Chondrocyte (in vitro differentiated cells): ENCODE data around the gene POU5F1. TPM values are rescaled to one million over a fixed set of nuclear protein-coding genes. Genes with fewer than 3 reads are reported as not detected.
"Not testable (repeated sequence)": the region's sequence is repeated elsewhere in the genome, so short reads cannot be mapped to it uniquely, and the experiment has no call there.

Experiments used
- DNase-seq: peaks from one replicate; pipeline ENCODE4 v3.0.0; 2021; ENCODE audit warnings: mixed read lengths, low spot score
- H3K27ac Mint-ChIP-seq: one replicate; pipeline ENCODE4 v1.8.0; 2021; ENCODE audit warnings: mild to moderate bottlenecking, moderate library complexity, mixed read lengths; ENCODE audit not compliant: unreplicated experiment
- H3K27me3 Mint-ChIP-seq: 2 replicates; pipeline ENCODE4 v1.8.0; 2021; ENCODE audit warnings: low read depth, mixed read lengths
- H3K36me3 Mint-ChIP-seq: 2 replicates; pipeline ENCODE4 v1.8.0; 2021; ENCODE audit warnings: low read depth, mixed read lengths
- H3K4me1 Mint-ChIP-seq: 2 replicates; pipeline ENCODE4 v1.8.0; 2021; ENCODE audit warnings: low read depth, mild to moderate bottlenecking, mixed read lengths
- H3K4me3 Mint-ChIP-seq: one replicate; pipeline ENCODE4 v1.8.0; 2021; ENCODE audit warnings: mild to moderate bottlenecking, moderate library complexity, mixed read lengths; ENCODE audit not compliant: unreplicated experiment
- H3K9me3 Mint-ChIP-seq: 2 replicates; pipeline ENCODE4 v1.8.0; 2021; ENCODE audit warnings: low read depth, mixed read lengths
- CTCF ChIP-seq: fragments of 200-600 bp; sonication (generic); IDR thresholded peaks from 2 replicates; pipeline ENCODE4 v1.5.0; 2021; ENCODE audit warnings: antibody characterized with exemption, mild to moderate bottlenecking, moderate library complexity
- total RNA-seq: library from RNA; stranded (reverse); gene quantifications from 3 replicates; pipeline ENCODE4 v1.2.1, GENCODE V29; 2021

Gene POU5F1
- total RNA-seq, 1 donor from 2014 or later = 1.2 TPM

- no peaks in the 10 kb centered on the region for H3K27me3 Mint-ChIP-seq
- TF ChIP-seq CTCF = no peak
- peaks cover 7% of the 10 kb centered on the region for H3K4me1 Mint-ChIP-seq
- no peaks in the 10 kb centered on the region for H3K36me3 Mint-ChIP-seq
- no peak for DNase-seq
- no peaks in the 10 kb centered on the region for H3K9me3 Mint-ChIP-seq
- no peak overlapping the region for H3K27ac Mint-ChIP-seq
- H3K4me3 Mint-ChIP-seq = no peak overlapping the region
These were observed 23.8 kb upstream of the POU5F1 start for GRCh38 chr6:31194061-31194834.

GRCh38 chr6:31193206-31193605 is 22.7 kb upstream of the POU5F1 start:
- no peak overlapping the region for H3K27ac Mint-ChIP-seq
- no peaks in the 10 kb centered on the region for H3K27me3 Mint-ChIP-seq
- TF ChIP-seq CTCF = no peak
- no peak overlapping the region for H3K4me3 Mint-ChIP-seq
- DNase-seq = no peak
- H3K4me1 Mint-ChIP-seq = peaks cover 7% of the 10 kb centered on the region
- no peaks in the 10 kb centered on the region for H3K36me3 Mint-ChIP-seq
- H3K9me3 Mint-ChIP-seq = no peaks in the 10 kb centered on the region

GRCh38 chr6:31192431-31193105 is 22.1 kb upstream of the POU5F1 start:
- DNase-seq, H3K27ac Mint-ChIP-seq, H3K4me3 Mint-ChIP-seq, H3K27me3 Mint-ChIP-seq, H3K4me1 Mint-ChIP-seq, H3K9me3 Mint-ChIP-seq, H3K36me3 Mint-ChIP-seq: not testable (repeated sequence)
- peak; percentile 84 for TF ChIP-seq CTCF

GRCh38 chr6:31190488-31190887 is 20.0 kb upstream of the POU5F1 start:
- Mint-ChIP-seq H3K4me1 (no peaks in the 10 kb centered on the region), H3K4me3 (no peak overlapping the region), H3K9me3 (no peaks in the 10 kb centered on the region), H3K27ac (no peak overlapping the region), H3K27me3 (no peaks in the 10 kb centered on the region), H3K36me3 (no peaks in the 10 kb centered on the region)
- no peak for TF ChIP-seq CTCF
- no peak for DNase-seq

- H3K36me3 Mint-ChIP-seq, H3K9me3 Mint-ChIP-seq, DNase-seq, H3K4me1 Mint-ChIP-seq, H3K27ac Mint-ChIP-seq, H3K27me3 Mint-ChIP-seq, H3K4me3 Mint-ChIP-seq: not testable (repeated sequence)
These were observed 18.7 kb upstream of the POU5F1 start for GRCh38 chr6:31189223-31189622.
